GM18502 (cell line): ENCODE measurements around the gene DNAJC5.
"Not testable (repeated sequence)": the region's sequence is repeated elsewhere in the genome, so short reads cannot be mapped to it uniquely, and the experiment has no call there.

Experiments used
- ATAC-seq: cut with Tn5 transposase; IDR thresholded peaks from one replicate; pipeline ENCODE4 v1.9.1; 2021; ENCODE audit warnings: mild to moderate bottlenecking; ENCODE audit not compliant: unreplicated experiment, poor library complexity

Gene DNAJC5

DNA sequence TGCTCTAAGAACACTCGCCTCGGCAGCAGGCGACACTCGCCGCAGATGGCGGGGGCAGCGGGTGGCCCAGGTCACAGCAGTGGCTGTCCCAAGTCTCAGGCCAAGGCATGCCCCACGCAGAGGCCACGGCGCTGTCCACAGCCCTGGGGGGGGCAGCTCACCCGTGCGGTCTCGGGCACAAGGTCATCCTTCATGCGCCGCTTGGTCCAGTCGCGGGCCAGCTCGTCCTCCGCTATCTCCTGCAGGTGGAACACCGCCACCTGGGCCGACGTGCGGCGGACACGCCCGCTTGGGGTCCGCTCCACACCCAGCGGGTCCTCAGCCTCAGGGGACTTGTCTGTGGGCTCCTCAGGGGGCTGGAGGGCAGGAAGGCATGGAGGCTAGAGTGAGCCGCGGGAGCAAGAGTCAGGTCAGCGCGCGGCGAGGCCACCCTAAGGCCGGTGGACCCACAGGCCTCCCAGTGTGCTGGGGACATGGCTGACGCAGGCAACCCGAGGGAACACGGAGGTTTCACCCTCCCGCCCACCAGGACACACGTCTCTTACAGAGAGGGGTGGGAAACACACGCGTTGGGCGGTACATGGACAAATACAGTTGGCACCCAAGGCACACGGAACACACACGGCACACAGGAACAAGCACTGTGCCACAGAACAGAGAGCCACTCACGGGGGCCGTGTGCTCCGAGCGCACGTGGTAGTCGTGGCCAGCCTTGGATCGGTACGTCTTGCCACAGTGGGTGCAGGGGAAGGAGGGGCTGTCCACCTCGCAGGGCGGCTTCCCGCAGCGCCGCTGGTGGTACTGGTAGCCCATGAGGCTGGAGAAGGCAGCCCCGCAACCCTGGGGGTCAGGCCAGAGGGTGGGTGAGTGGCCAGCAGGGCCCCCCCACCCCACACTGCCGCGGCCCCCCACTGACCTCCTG is 67.8 kb downstream of the DNAJC5 start:
- ATAC-seq = no peak

DNA sequence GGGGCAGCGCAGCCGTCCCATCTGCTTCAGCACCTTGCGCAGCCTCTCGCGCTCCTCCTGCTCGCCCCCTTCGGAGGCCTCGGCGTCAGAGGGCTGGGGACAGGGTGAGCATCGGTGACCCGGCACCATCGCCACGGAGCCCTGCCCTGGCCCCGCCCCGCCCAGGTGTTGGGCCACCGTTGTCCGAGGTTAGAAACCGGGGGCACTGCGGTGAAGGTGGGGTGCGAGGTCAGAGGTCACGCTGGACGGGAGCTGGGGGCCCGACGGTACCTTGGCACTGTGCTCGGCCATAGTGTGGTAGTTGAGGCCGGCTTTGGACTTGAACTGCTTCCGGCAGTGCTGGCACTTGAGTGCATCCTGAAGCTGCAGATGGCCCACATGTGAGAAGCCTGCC is 68.4 kb downstream of the DNAJC5 start:
- ATAC-seq = no peak

DNA sequence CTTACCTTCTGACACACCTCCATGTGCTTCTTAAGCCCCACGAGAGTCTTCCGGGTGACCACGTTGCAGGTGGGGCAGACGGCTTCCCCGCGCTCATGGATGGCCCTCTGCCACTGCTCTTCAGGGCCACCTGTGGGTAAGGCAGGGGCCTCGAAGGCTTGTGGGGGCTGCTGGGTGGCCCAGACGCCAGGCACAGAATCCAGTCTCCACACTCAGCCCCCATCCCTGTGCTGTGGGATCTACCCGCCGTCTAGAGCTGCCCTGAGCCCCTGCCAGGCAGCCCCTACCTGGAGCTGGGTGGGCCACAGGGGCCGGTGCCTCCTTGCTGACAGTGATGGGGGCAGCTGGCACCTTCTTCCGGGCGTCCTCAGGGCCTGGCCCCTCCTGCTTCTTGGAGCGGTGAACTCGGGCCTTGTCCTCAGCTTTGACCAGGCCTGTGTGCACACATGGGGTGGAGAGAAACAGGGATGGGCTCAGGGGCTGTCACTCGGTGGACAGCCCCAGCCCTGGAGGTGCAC is 68.9 kb downstream of the DNAJC5 start:
- no peak for ATAC-seq

DNA sequence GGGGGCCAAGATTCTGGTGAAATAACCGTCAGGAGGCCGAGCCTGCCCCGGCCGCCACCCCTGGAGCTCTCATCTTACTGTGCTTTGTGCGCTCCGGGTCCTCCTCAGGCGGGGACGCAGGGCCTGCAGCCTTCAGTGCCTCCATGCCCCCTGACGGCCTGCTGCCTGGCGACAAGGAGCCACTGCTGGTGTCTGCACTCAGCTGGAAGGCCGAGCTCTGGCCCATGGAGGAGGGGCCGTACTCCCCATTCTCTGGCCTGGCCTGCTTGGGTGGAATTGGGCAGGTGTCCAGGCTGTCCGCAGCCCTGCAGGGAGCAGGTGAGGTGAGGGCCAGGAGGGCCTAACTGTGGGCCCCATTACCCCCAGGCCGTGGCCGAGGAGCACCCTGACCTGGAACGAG is 69.5 kb downstream of the DNAJC5 start:
- no peak for ATAC-seq

DNA sequence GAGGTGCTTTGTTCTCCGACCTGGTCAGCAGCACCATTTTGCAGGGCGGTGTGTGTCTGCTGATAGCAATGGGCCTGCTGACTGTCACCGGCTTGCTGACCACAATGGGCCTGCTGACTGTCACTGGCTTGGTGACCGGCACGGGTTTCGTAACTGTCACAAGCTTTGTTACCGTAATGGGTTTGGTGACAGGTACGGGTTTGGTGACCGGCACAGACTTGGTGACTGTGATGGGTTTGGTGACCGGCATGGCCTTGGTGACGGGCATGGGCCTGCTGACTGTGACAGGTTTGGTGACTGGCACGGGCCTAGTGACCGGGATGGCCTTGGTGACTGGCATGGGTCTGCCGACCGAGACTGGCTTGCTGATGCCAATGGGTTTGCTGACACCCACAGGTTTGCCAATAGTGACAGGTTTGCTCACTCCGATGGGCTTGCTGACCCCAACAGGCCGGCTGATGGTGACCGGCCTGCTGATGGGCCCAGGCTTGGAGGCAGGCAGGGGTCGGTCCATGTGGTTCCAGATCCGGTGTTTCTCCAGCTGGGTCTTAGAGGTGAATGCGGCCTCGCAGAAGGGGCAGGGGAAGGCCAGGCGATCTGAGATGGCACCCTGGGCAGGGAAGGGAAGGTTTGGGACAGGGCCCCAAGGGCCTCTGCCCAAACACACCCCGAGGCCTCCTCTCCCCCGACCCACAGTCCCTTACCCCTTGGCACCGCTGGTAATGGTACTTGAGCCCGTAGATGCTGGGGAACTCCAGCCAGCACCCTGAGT is 71.4 kb downstream of the DNAJC5 start:
- ATAC-seq = no peak

DNA sequence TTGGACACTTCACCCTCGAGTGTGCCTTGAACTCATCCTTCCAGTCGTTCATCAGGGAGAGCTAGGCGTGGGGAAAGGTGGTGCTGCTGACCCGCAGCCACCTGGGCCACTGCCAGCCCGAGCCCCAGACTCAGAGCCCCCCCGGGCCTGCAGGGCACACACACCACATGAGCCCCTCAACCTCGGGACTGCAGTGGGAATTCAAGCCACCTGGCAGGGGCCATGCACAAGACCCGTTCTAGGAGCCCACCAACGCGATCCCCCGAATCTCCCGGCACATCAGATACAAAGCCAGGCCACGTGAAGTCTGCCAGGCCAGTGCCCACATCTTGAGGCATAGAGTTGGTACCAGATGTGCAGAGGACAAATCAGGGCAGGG is 72.0 kb downstream of the DNAJC5 start:
- no peak for ATAC-seq

- no peak for ATAC-seq
These were observed 72.6 kb downstream of the DNAJC5 start for GRCh38 chr20:63967330-63968135.

DNA sequence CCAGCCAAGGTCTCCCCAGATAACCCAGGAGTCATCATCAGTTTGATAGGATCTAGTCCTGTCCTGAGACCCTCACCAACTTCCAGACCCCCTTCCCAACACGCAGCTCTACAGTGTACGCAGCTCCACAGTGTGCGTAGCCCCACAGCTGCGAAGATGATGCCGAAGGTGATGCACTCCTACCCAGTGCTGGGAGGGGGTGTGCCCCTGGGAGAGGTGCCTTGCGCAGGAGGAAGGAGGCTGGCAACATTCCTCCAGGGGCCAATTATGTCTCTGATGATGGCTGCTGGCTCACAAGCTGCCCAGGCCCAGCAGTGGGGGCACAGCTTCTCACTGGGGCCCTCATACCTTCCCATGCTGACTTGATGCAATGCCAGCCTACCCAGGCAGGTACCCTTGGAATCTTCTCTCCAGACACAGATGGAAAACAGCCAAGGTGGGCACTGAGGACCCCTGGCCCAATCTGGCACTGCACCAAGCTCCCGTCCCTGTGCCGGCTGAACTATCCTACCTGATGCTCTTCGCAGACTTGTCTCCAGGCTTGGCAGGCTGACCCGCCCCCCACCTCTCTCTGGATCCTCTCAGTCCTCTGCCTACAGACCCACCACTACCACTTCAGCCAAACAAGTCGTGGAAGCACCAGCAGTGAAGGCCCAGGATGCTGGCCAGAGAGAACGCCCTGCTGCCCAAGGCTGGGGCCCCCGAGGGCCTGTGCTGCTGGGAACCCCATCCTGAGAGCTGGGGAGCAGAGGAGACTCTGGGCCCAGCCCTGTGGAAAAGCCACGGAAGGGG is 73.4 kb downstream of the DNAJC5 start:
- ATAC-seq = no peak

- no peak for ATAC-seq
These were observed 74.2 kb downstream of the DNAJC5 start for GRCh38 chr20:63968928-63969760.

DNA sequence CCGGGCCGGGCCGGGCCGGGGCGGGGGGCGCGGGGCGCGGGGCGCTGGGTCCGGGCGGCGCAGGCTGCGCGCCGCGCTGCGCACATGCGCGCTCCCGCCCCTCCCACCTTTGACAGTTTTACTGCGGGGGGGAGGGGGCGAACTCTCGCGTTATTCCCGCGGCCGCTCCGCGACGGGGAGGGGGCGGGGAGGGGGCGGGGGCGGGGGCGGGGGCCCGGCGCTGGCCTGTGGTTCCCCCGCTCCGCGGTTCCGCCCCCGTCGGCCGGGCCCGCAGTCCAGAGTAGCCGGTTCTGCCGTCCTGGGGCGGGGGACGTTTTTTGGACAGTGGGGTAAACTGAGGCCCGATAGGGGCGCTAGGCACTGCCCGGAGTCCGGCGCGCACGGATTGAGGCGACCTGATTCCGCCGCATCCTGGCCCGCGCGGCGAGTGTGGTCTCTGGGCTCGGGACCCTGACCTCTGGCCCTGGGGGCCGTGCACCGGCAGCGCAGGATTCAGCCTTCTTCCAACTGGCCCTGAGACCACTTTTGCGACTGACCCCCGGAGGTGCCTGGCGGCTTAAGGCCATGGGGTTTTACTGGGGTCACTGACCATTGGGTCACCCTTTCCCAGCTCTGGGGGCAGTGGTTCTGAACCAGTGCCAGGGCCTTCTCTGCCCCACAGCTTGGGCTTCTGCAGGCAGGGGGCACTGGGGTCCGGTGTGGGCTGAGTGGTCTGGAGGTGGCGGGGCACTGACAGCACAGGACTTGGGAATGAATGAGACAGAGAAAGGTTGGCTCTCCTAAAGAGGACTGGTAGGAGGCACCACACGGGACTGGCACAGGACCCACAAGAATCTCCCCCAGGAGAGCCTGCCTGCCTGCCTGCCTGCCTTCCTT is 75.2 kb downstream of the DNAJC5 start, which contains the start of gene ZNF512B:
Gene ZNF512B, minus strand, starts transcription at position 93 of the 876 bp plus-strand sequence. CDS start 1,980 bp downstream, outside the sequence.
- ATAC-seq = no peak

DNA sequence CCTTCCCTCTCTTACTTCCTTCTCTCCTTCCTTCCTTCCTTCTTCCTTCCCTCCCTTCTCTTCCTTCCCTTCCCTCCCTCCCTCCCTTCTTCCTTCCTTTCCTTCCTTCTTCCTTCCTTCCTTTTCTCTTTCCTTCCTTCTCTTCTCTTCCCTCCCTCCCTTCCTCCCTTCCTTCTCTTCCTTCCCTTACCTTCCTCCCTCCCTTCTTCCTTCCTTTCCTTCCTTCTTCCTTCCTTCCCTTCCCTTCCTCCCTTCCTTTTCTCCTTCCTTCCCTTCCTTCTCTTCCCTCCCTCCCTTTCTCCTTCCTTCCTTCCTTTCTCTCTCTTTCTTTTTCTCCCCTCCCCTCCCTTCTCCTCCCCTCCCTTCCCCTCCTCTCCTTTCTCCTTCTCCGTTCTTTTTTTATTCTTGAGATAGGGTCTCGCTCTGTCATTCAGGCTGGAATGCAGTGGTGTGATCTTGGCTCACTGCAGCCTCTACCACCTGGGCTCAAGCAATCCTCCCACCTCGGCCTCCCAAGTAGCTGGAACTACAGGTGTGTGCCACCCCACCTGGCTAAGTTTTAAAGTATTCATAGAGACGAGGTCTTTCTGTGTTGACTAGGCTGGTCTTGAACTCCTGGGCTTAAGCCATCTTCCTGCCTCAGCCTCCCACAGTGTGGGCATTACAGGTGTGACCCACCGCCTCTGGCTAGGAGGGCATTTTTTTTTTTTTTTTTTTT is 75.9 kb downstream of the DNAJC5 start:
- no peak for ATAC-seq

- ATAC-seq = not testable (repeated sequence)
These were observed 77.0 kb downstream of the DNAJC5 start for GRCh38 chr20:63971960-63972311.

DNA sequence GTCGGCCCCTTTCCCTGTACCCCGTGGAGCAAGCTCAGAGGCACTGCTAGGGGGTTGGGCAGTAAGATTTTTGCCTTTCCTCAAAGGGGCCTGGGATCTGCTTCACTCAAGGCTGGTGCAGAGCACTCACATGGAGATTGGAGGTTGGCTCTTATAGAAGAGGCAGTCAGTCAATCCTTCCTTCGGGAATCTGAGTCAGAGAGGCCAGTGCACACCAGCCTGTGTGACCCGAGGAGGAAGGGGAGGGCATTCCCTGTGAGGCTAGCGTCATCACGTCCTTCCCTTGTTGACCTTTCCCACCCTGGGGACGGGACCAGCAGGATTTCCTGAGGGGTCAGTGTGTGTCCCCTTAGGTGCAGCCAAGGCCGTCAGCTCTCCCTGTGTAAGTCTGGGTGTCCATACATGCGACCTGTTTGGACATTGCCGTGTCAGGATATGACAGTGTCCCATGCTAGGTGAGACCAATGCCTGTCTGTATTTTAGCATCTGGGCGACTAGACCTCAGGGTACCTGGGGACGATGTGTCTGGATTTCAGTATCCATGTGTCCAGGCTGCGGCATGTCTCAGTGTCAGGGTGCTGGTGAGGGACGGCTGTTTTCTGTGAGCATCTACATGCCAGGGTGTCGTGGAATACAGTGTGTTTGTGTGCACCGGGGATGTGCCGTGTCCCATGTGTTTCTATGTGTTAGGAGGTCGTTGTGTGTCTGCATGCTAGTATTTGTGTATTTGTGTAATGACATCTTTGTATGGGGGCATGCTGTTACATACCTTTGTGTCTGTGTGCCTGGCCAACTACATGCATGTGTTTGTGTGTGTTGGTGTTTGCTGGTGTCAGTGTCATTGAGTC is 77.6 kb downstream of the DNAJC5 start:
- no peak for ATAC-seq

- ATAC-seq = no peak
These were observed 78.2 kb downstream of the DNAJC5 start for GRCh38 chr20:63973160-63973479.

GRCh38 chr20:63973636-63974401 is 78.9 kb downstream of the DNAJC5 start:
- no peak for ATAC-seq
